H1 (cell line): ENCODE results near the gene FRRS1L. TPM values are rescaled to one million over a fixed set of nuclear protein-coding genes. Genes with fewer than 3 reads are reported as not detected.

Source experiments
- CTCF ChIA-PET: fragments of 300-600 bp; sonication (Branson Sonifier 250); formaldehyde crosslinking; loops from one replicate; lab custom pipeline; 2021; ENCODE audit not compliant: partially characterized antibody; lab: Charles Lee
- POLR2A ChIA-PET: fragments of 300-600 bp; sonication (Branson Sonifier 250); formaldehyde crosslinking; loops from one replicate; lab custom pipeline; 2021; ENCODE audit warnings: inconsistent platforms; ENCODE audit not compliant: partially characterized antibody; lab: Charles Lee
- DNase-seq, 2 experiments: peaks; one replicate each; pipeline versions ENCODE4 v3.0.0 to v3.0.0-alpha.2; 2010 to 2022; ENCODE audit warnings: low spot score in 2 of 2, low read depth in 1 of 2, mixed read lengths in 1 of 2
- FAIRE-seq: peaks from 2 replicates; lab custom pipeline; 2011; peaks lifted over from hg19 to GRCh38; lab: Jason Lieb, UNC
- H2AFZ ChIP-seq: 2 replicates; pipeline ENCODE4 v1.8.1; 2012; ENCODE audit warnings: low read length, inconsistent platforms
- H2AK5ac ChIP-seq: 2 replicates; pipeline ENCODE4 v1.6.1; 2013; ENCODE audit warnings: low read depth, low read length
- H2BK120ac ChIP-seq: replicated peaks from 2 replicates; pipeline ENCODE3; 2013; ENCODE audit warnings: low read depth, low read length, inconsistent platforms
- H2BK12ac ChIP-seq: 2 replicates; pipeline ENCODE4 v1.6.1; 2013; ENCODE audit warnings: low read depth, low read length
- H2BK15ac ChIP-seq: 2 replicates; pipeline ENCODE4 v1.6.1; 2013; ENCODE audit warnings: low read length
- H2BK20ac ChIP-seq: 2 replicates; pipeline ENCODE4 v1.6.1; 2013; ENCODE audit warnings: low read length
- H2BK5ac ChIP-seq: 2 replicates; pipeline ENCODE4 v1.6.1; 2013; ENCODE audit warnings: low read depth, low read length
- H3K14ac ChIP-seq: 2 replicates; pipeline ENCODE4 v1.6.1; 2013; ENCODE audit warnings: inconsistent platforms; ENCODE audit not compliant: insufficient read length
- H3K18ac ChIP-seq: 2 replicates; pipeline ENCODE4 v1.6.1; 2013; ENCODE audit warnings: low read length; ENCODE audit errors: extremely low read depth
- H3K23ac ChIP-seq: 2 replicates; pipeline ENCODE4 v1.6.1; 2013; ENCODE audit warnings: inconsistent platforms; ENCODE audit not compliant: insufficient read length
- H3K23me2 ChIP-seq: 2 replicates; pipeline ENCODE4 v1.6.1; 2013; ENCODE audit warnings: low read depth, low read length
- H3K27ac ChIP-seq: 2 replicates; pipeline ENCODE4 v1.6.1; 2011; ENCODE audit warnings: low read depth, low read length, inconsistent platforms
- H3K27me3 ChIP-seq, 4 experiments: replicated peaks in 1 of 4; 1 replicate in 1 of 4; 2 replicates in 3 of 4; pipeline versions ENCODE4 v1.6.1 to v1.8.1; 2011 to 2013; ENCODE audit warnings: low read length in 3 of 4, mild to moderate bottlenecking in 3 of 4, inconsistent platforms in 2 of 4, mixed read lengths in 2 of 4, moderate library complexity in 1 of 4; ENCODE audit not compliant: control insufficient read depth in 3 of 4, insufficient read depth in 3 of 4; ENCODE audit errors: extremely low read depth in 1 of 4
- H3K36me3 ChIP-seq, 4 experiments: 2 replicates each; pipeline versions ENCODE4 v1.6.1 to v1.8.1; 2011 to 2013; ENCODE audit warnings: mild to moderate bottlenecking in 4 of 4, low read length in 3 of 4, moderate library complexity in 2 of 4, control low read depth in 1 of 4, inconsistent platforms in 1 of 4; ENCODE audit not compliant: insufficient read depth in 4 of 4, control insufficient read depth in 2 of 4
- H3K4ac ChIP-seq: replicated peaks from 2 replicates; pipeline ENCODE3; 2013; ENCODE audit warnings: low read length, low read depth, mixed read lengths, inconsistent platforms; ENCODE audit not compliant: insufficient read length
- H3K4me1 ChIP-seq, 4 experiments: replicated peaks in 1 of 4; 1 replicate in 1 of 4; 2 replicates in 3 of 4; pipeline versions ENCODE4 v1.6.1 to v1.8.1; 2011 to 2013; ENCODE audit warnings: low read length in 3 of 4, inconsistent platforms in 2 of 4, mixed read lengths in 1 of 4; ENCODE audit not compliant: insufficient read depth in 4 of 4, control insufficient read depth in 3 of 4
- H3K4me2 ChIP-seq, 2 experiments: 2 replicates each; pipeline versions ENCODE4 v1.6.1 to v1.8.1; 2011 to 2013; ENCODE audit warnings: low read depth in 2 of 2, low read length in 2 of 2, control low read depth in 1 of 2, inconsistent platforms in 1 of 2, mild to moderate bottlenecking in 1 of 2; ENCODE audit not compliant: insufficient read depth in 1 of 2
- H3K4me3 ChIP-seq, 4 experiments: fragments of 200-600, 300-600 bp in 1 of 4; sonication (generic), shearing (Covaris generic), sonication (Bioruptor Twin) in 1 of 4; 2 replicates each; pipeline versions ENCODE4 v1.5.1 to v1.8.1; 2011 to 2016; ENCODE audit warnings: low read length in 4 of 4, low read depth in 3 of 4, control low read depth in 2 of 4, inconsistent platforms in 2 of 4, mild to moderate bottlenecking in 2 of 4, mixed read lengths in 1 of 4, moderate library complexity in 1 of 4; ENCODE audit not compliant: insufficient read depth in 2 of 4; ENCODE audit errors: extremely low read depth in 1 of 4
- H3K56ac ChIP-seq: replicated peaks from 2 replicates; pipeline ENCODE3; 2013; ENCODE audit warnings: low read depth, mild to moderate bottlenecking, mixed read lengths, low read length, inconsistent platforms; ENCODE audit not compliant: insufficient read length
- H3K79me1 ChIP-seq: 2 replicates; pipeline ENCODE4 v1.6.1; 2013; ENCODE audit warnings: low read depth, low read length, control low read depth
- H3K79me2 ChIP-seq, 2 experiments: 2 replicates each; pipeline versions ENCODE4 v1.6.1 to v1.8.1; 2012 to 2013; ENCODE audit warnings: low read length in 2 of 2, mild to moderate bottlenecking in 2 of 2, inconsistent platforms in 1 of 2; ENCODE audit not compliant: insufficient read depth in 2 of 2, control insufficient read depth in 1 of 2
- H3K9ac ChIP-seq, 4 experiments: replicated peaks in 1 of 4; 1 replicate in 1 of 4; 2 replicates in 3 of 4; pipeline versions ENCODE4 v1.6.1 to v1.8.1; 2011 to 2013; ENCODE audit warnings: low read depth in 3 of 4, low read length in 3 of 4, control low read depth in 2 of 4, mild to moderate bottlenecking in 2 of 4, moderate library complexity in 2 of 4, inconsistent platforms in 1 of 4; ENCODE audit errors: extremely low read depth in 1 of 4
- H3K9me3 ChIP-seq, 2 experiments: 2 replicates each; pipeline versions ENCODE4 v1.6.1 to v1.8.1; 2012 to 2013; ENCODE audit warnings: mild to moderate bottlenecking in 2 of 2, moderate library complexity in 2 of 2, control low read depth in 1 of 2, inconsistent platforms in 1 of 2, low read depth in 1 of 2, low read length in 1 of 2, mixed read lengths in 1 of 2; ENCODE audit not compliant: insufficient read depth in 2 of 2
- H4K20me1 ChIP-seq, 2 experiments: replicated peaks in 1 of 2; 2 replicates each; pipeline versions ENCODE3 to v1.8.1; 2011 to 2013; ENCODE audit warnings: inconsistent platforms in 2 of 2, low read length in 2 of 2, mild to moderate bottlenecking in 1 of 2; ENCODE audit not compliant: insufficient read depth in 2 of 2, control insufficient read depth in 1 of 2
- H4K5ac ChIP-seq: 2 replicates; pipeline ENCODE4 v1.6.1; 2013; ENCODE audit warnings: low read length, low read depth, mixed read lengths, inconsistent platforms; ENCODE audit not compliant: insufficient read length
- H4K8ac ChIP-seq: 2 replicates; pipeline ENCODE4 v1.8.0; 2013; ENCODE audit warnings: mild to moderate bottlenecking, moderate library complexity, low read length, inconsistent platforms; ENCODE audit not compliant: insufficient read depth; ENCODE audit errors: extremely low read depth
- H4K91ac ChIP-seq: replicated peaks from 2 replicates; pipeline ENCODE3; 2013; ENCODE audit warnings: low read length, mixed read lengths, inconsistent platforms; ENCODE audit not compliant: insufficient read length
- BRCA1 ChIP-seq: IDR thresholded peaks from 2 replicates; pipeline ENCODE4 v1.6.1; 2012; ENCODE audit warnings: low read depth, low read length, improper control_type of control experiment
- CHD2 ChIP-seq: IDR thresholded peaks from 2 replicates; pipeline ENCODE4 v1.6.1; 2012; ENCODE audit warnings: low read length, improper control_type of control experiment
- EGR1 ChIP-seq: IDR thresholded peaks from 2 replicates; pipeline ENCODE4 v1.6.1; 2011; ENCODE audit warnings: low read depth, low read length, borderline replicate concordance
- EP300 ChIP-seq, 2 experiments: IDR thresholded peaks; 1 replicate in 1 of 2; 2 replicates in 1 of 2; pipeline ENCODE4 v1.6.1; 2011 to 2012; ENCODE audit warnings: low read depth in 2 of 2, low read length in 2 of 2, mild to moderate bottlenecking in 2 of 2, borderline replicate concordance in 1 of 2, inconsistent platforms in 1 of 2, moderate library complexity in 1 of 2
- PHF8 ChIP-seq: fragments of 200-600 bp; sonication (generic); conservative IDR thresholded peaks from 2 replicates; pipeline ENCODE4 v1.7.1; 2012; ENCODE audit warnings: low read depth, mild to moderate bottlenecking, inconsistent platforms, low read length, moderate library complexity
- RFX5 ChIP-seq: IDR thresholded peaks from 2 replicates; pipeline ENCODE4 v1.6.1; 2011; ENCODE audit warnings: low read depth, low read length, improper control_type of control experiment, borderline replicate concordance
- WGBS, 2 experiments: shearing (Covaris generic) in 1 of 2; methylation state at CpG; one replicate each; pipeline versions ENCODE4 v1.1.6 to v1.1.7; 2013 to 2015; ENCODE audit warnings: low lambda C conversion rate in 2 of 2, mixed read lengths in 2 of 2, inconsistent platforms in 1 of 2, low coverage in 1 of 2, missing lambda C conversion rate in 1 of 2; ENCODE audit not compliant: insufficient replicate concordance in 2 of 2, insufficient coverage in 1 of 2, insufficient read length in 1 of 2; ENCODE audit errors: extremely low coverage in 1 of 2, missing lambda C conversion rate in 1 of 2; 5-methylcytosine and 5-hydroxymethylcytosine counted together
- polyA plus RNA-seq, 7 experiments: library from polyadenylated mRNA; depleted of rRNA in 3 of 7; stranded (reverse) in 5 of 7; unstranded in 2 of 7; fragments of >200 nt in 5 of 7; fragments of 200-250 nt in 2 of 7; gene quantifications; 1 replicate in 5 of 7; 2 replicates in 1 of 7; 4 replicates in 1 of 7; pipeline versions ENCODE4 v1.2.1 to v1.2.3, GENCODE V29; 2011 to 2013; ENCODE audit warnings: missing spikeins in 2 of 7, mixed read lengths in 2 of 7
- total RNA-seq: library from RNA; stranded (reverse); fragmentation: NEBNext Ultra II Directional; extraction: Animal tissue kit (Norgen Biotek cat#: 25700); gene quantifications from 2 replicates; pipeline ENCODE4 v1.2.1, GENCODE V29; 2021
- TF ChIP-seq, protein P1 (sequence below): IDR thresholded peaks from 2 replicates; pipeline ENCODE4 v1.6.1; 2012; ENCODE audit warnings: inconsistent platforms

The FRRS1L gene
- total and polyA plus RNA-seq, 2 of the 8 experiments (the other 6 are each of a cell fraction or from before 2014, with no cell fraction given): 1.0 to 2.2 TPM

GRCh38 chr9:109191746-109192145 is 24.7 kb upstream of the FRRS1L start:
- H3K23ac ChIP-seq: no peak overlapping the region
- no peak overlapping the region for H3K4ac ChIP-seq
- H3K18ac ChIP-seq: no peak overlapping the region
- no peaks in the 10 kb centered on the region for H4K20me1 ChIP-seq
- no peak overlapping the region for H3K4me3 ChIP-seq
- H2BK12ac ChIP-seq: no peak overlapping the region
- H2AFZ ChIP-seq: no peak overlapping the region
- ChIA-PET CTCF (interaction anchor here (0.7 to 3.8 kb wide), 19 partner anchors 8 to 460 kb away, joined by 3 to 34 read pairs (median 4); no protein-coding TSS in a partner anchor), POLR2A (no interaction called here)
- H2BK120ac ChIP-seq: no peak overlapping the region
- H4K8ac ChIP-seq: no peak overlapping the region
- FAIRE-seq (no peak), DNase-seq (no peak)
- H4K91ac ChIP-seq: no peak overlapping the region
- H3K23me2 ChIP-seq: no peaks in the 10 kb centered on the region
- H2BK5ac ChIP-seq: no peak overlapping the region
- no peak overlapping the region for H2AK5ac ChIP-seq
- H3K4me2 ChIP-seq: no peak overlapping the region
- no peak overlapping the region for H3K9ac ChIP-seq
- TF ChIP-seq BRCA1 (no peak), PHF8 (no peak), CHD2 (no peak), EP300 (IDR thresholded peaks at IDR 0.05; ENCODE audit: borderline replicate concordance in 1 of 2, low read depth in 2 of 2, low read length in 2 of 2) (no peak), EGR1 (no peak), RFX5 (no peak)
- TF ChIP-seq, protein P1, sequence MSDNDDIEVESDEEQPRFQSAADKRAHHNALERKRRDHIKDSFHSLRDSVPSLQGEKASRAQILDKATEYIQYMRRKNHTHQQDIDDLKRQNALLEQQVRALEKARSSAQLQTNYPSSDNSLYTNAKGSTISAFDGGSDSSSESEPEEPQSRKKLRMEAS: no peak
- H3K36me3 ChIP-seq: no peaks in the 10 kb centered on the region
- H2BK15ac ChIP-seq: no peak overlapping the region
- H3K79me2 ChIP-seq: no peaks in the 10 kb centered on the region
- no peak overlapping the region for H3K56ac ChIP-seq
- H3K27ac ChIP-seq: no peak overlapping the region
- no peak overlapping the region for H2BK20ac ChIP-seq
- 84% methylated on average over 9 of the region's 9 CpGs; no CpG with 5 or more reads in 1 of the 2 experiments for WGBS, 2 experiments
- H4K5ac ChIP-seq: no peak overlapping the region
- no peaks in the 10 kb centered on the region for H3K79me1 ChIP-seq
- no peak overlapping the region for H3K14ac ChIP-seq
- H3K27me3 ChIP-seq: no peaks in the 10 kb centered on the region; a peak in 1 of 7 replicates
- H3K4me1 ChIP-seq: no peaks in the 10 kb centered on the region
- H3K9me3 ChIP-seq: no peaks in the 10 kb centered on the region
